HFF-Myc (cell line): ENCODE results near the gene PGLYRP3.

Source experiments
- DNase-seq: peaks from one replicate; pipeline ENCODE4 v3.0.0-alpha.2; 2011; ENCODE audit warnings: low read depth; ENCODE audit errors: extremely low read depth
- H3K4me3 ChIP-seq: replicated peaks from 2 replicates; pipeline ENCODE4 v1.5.1; 2011; ENCODE audit warnings: low read depth, mild to moderate bottlenecking, control low read depth, low read length
- TF ChIP-seq, protein P1 (sequence below): IDR thresholded peaks from 2 replicates; pipeline ENCODE4 v1.5.1; 2012; ENCODE audit warnings: mild to moderate bottlenecking, low read depth, low read length, control low read depth; ENCODE audit errors: missing control alignments

The PGLYRP3 gene

DNA sequence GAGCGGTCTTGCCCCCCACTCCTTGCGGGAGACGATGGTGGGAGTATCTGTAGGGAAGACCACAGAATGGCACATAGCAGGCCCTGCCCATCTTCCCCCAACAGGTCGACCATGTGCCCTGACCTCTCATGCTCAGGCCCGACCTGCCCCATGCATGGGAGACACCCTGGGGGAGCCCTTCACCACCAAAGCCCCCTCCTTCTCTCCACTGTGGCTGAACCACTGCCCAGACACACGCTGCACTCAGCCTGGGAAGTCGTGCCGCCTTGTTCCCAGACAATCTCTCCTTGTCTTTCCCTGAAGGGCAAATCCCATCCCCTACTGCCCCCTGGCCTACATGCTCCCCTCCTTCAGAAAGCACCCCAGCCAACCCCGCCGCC lies 5.5 kb downstream of the PGLYRP3 start:
- DNase-seq = no peak
- TF ChIP-seq, protein P1, sequence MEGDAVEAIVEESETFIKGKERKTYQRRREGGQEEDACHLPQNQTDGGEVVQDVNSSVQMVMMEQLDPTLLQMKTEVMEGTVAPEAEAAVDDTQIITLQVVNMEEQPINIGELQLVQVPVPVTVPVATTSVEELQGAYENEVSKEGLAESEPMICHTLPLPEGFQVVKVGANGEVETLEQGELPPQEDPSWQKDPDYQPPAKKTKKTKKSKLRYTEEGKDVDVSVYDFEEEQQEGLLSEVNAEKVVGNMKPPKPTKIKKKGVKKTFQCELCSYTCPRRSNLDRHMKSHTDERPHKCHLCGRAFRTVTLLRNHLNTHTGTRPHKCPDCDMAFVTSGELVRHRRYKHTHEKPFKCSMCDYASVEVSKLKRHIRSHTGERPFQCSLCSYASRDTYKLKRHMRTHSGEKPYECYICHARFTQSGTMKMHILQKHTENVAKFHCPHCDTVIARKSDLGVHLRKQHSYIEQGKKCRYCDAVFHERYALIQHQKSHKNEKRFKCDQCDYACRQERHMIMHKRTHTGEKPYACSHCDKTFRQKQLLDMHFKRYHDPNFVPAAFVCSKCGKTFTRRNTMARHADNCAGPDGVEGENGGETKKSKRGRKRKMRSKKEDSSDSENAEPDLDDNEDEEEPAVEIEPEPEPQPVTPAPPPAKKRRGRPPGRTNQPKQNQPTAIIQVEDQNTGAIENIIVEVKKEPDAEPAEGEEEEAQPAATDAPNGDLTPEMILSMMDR = no peak
- no peak overlapping the region for H3K4me3 ChIP-seq

- H3K4me3 ChIP-seq = no peak overlapping the region
- TF ChIP-seq, protein P1 = no peak
- no peak for DNase-seq
These were observed 6.2 kb downstream of the PGLYRP3 start for GRCh38 chr1:153306303-153307220.

DNA sequence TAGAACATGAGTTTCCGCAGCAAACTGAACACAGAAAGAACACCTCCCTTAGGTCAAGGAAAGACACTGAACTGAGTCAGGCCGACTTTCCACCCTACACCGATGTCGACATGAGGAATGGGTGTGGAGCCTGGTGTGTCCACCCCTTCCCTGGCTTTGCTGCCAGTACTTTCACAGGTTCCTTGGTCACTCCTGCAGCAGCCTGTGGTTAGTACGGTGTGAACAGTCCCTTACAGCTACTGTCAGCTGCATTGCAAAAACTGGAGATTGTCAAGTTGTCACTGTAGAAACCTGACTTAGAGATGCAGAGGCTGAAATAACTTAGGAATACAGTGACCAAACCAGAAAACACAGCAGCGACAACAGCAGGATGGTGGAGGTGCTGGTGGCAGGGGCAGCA lies 7.1 kb downstream of the PGLYRP3 start:
- TF ChIP-seq, protein P1 = no peak
- H3K4me3 ChIP-seq = no peak overlapping the region
- DNase-seq = no peak

- DNase-seq = no peak
- TF ChIP-seq, protein P1 = no peak
- no peak overlapping the region for H3K4me3 ChIP-seq
These were observed 10.4 kb downstream of the PGLYRP3 start for GRCh38 chr1:153302308-153302707.

- no peak overlapping the region for H3K4me3 ChIP-seq
- no peak for DNase-seq
- TF ChIP-seq, protein P1 = no peak
These were observed 18.9 kb downstream of the PGLYRP3 start for GRCh38 chr1:153293851-153294250.

GRCh38 chr1:153293480-153293775 lies 19.3 kb downstream of the PGLYRP3 start:
- TF ChIP-seq, protein P1 = no peak
- no peak overlapping the region for H3K4me3 ChIP-seq

More at GRCh38 chr1:153293480-153293775, 19.3 kb downstream of the PGLYRP3 start:
- no peak for DNase-seq
